ENCODE data around the gene ZC2HC1B. TPM values are rescaled to one million over a fixed set of nuclear protein-coding genes. Genes with fewer than 3 reads are reported as not detected.

ZC2HC1B gene
- total and polyA plus RNA-seq, 10 of the 15 experiments (the other 5 are each of a cell fraction or from before 2014, with no cell fraction given) = 0.09 to 0.36 (median 0.31) TPM; not detected in 5

GRCh38 chr6:143929975-143930374 is 65.7 kb downstream of the ZC2HC1B start (continued):
- no peak for TF ChIP-seq CEBPZ (IDR thresholded peaks at IDR 0.05; ENCODE audit: low read depth, low read length)
- TF ChIP-seq LARP7 (IDR thresholded peaks at IDR 0.05) = no peak
- no peak for TF ChIP-seq STAT3 (IDR thresholded peaks at IDR 0.05; ENCODE audit: low read depth, low read length)

GRCh38 chr6:143934331-143934730 is 70.1 kb downstream of the ZC2HC1B start:
- Histone ChIP-seq H3K4me2 (ENCODE audit: control insufficient read depth, insufficient read depth) (no peak overlapping the region), H2AFZ (ENCODE audit: control insufficient read depth, low read depth, low read length) (no peak overlapping the region), H3K4me3 (no peak overlapping the region), H3K9me3 (replicated peaks; ENCODE audit: control insufficient read depth, insufficient read depth, low read length) (no peaks in the 10 kb centered on the region; the same call in 1 of the 3 replicates), H3K4me1 (ENCODE audit: control insufficient read depth, insufficient read depth, low read length) (no peaks in the 10 kb centered on the region), H3K9ac (ENCODE audit: control insufficient read depth, insufficient read depth, low read length) (no peak overlapping the region), H3K36me3 (ENCODE audit: control insufficient read depth in 2 of 2, insufficient read depth in 2 of 2, low read length in 1 of 2) (no peaks in the 10 kb centered on the region), H4K20me1 (ENCODE audit: control insufficient read depth, insufficient read depth) (no peaks in the 10 kb centered on the region), H3K79me2 (ENCODE audit: control insufficient read depth, insufficient read depth, low read length) (no peaks in the 10 kb centered on the region), H3K27ac (ENCODE audit: control insufficient read depth, insufficient read depth) (no peak overlapping the region), H3K27me3 (replicated peaks in 1 of 2; ENCODE audit: control insufficient read depth in 2 of 2, insufficient read depth in 2 of 2, low read length in 1 of 2) (no peaks in the 10 kb centered on the region)
- ChIA-PET RAD21 (ENCODE audit: unreplicated experiment) (no interaction called here), CTCF (interaction anchor here (1.4 to 3.7 kb wide), 3 partner anchors 7 to 154 kb away, joined by 4 to 23 read pairs (median 8); no protein-coding TSS in a partner anchor), SMC1A (ENCODE audit: uncharacterized antibody, unreplicated experiment) (interaction anchor here (1.1 kb wide), 1 partner anchor 270 kb away, joined by 3 read pairs; no protein-coding TSS in a partner anchor), POLR2A (no interaction called here)
- no peak for DNase-seq (ENCODE audit: low read depth, low spot score)
- in situ Hi-C loops (cut with MboI) = no loop called here
- no peak for ATAC-seq
- FAIRE-seq = no peak
- BruUV-seq (replicated peaks) = no TSS peak
- WGBS (ENCODE audit: insufficient coverage, insufficient replicate concordance, low lambda C conversion rate, missing lambda C conversion rate) = 90% methylated on average over 1 of the region's 1 CpG
- intact Hi-C loops (cut with micrococcal nuclease; ENCODE audit: unreplicated experiment) = no loop called here
- TF ChIP-seq MEF2B (IDR thresholded peaks at IDR 0.05; ENCODE audit: partially characterized antibody, poor library complexity, severe bottlenecking) = no peak
- no peak for TF ChIP-seq ZNF687 (IDR thresholded peaks at IDR 0.05)
- TF ChIP-seq PML (IDR thresholded peaks at IDR 0.05; ENCODE audit: low read length) = no peak
- no peak for TF ChIP-seq ZBTB11 (CRISPR knock-in tag; IDR thresholded peaks at IDR 0.05)
- no peak for TF ChIP-seq ATF2 (IDR thresholded peaks at IDR 0.05; ENCODE audit: low read length)
- TF ChIP-seq YBX1 (IDR thresholded peaks at IDR 0.05) = no peak
- TF ChIP-seq MXI1 (IDR thresholded peaks at IDR 0.05; ENCODE audit: low read depth, low read length) = no peak
- TF ChIP-seq TAF1 (IDR thresholded peaks at IDR 0.05; ENCODE audit: borderline replicate concordance, low read depth, low read length) = no peak
